K562 (cell line): ENCODE data around the gene SFXN3. TPM values are rescaled to one million over a fixed set of nuclear protein-coding genes. Genes with fewer than 3 reads are reported as not detected.

Experiments used
- BRD4 ChIP-seq: fragments of 200-600 bp; sonication (generic); IDR thresholded peaks from 2 replicates; pipeline ENCODE4 v1.6.1; 2017; ENCODE audit warnings: inconsistent platforms
- FOXP1 ChIP-seq: sonication (generic); formaldehyde crosslinking; IDR thresholded peaks from 2 replicates; pipeline ENCODE4 v1.8.0; 2022; ENCODE audit warnings: mild to moderate bottlenecking, missing genetic modification reagents
- MTA1 ChIP-seq: fragments of 450-650 bp; IDR thresholded peaks from 2 replicates; pipeline ENCODE4 v1.6.1; 2017; ENCODE audit warnings: borderline replicate concordance
- NFRKB ChIP-seq: fragments of 450-650 bp; IDR thresholded peaks from 2 replicates; pipeline ENCODE4 v1.6.1; 2016; ENCODE audit warnings: low read depth
- RAD21 ChIP-seq, 2 experiments: fragments of 250-450 bp in 1 of 2; fragments of 450-650 bp in 1 of 2; sonication (Bioruptor Pico) in 1 of 2; formaldehyde crosslinking in 1 of 2; IDR thresholded peaks in 1 of 2; conservative IDR thresholded peaks in 1 of 2; 2 replicates each; pipeline versions ENCODE4 v1.4.0 to v1.8.0; 2020 to 2022; ENCODE audit warnings: mild to moderate bottlenecking in 2 of 2, moderate library complexity in 1 of 2
- RFX5 ChIP-seq: IDR thresholded peaks from 2 replicates; pipeline ENCODE4 v1.6.1; 2011; ENCODE audit warnings: low read depth, mild to moderate bottlenecking, improper control_type of control experiment, low read length
- SAFB2 ChIP-seq: fragments of 200-400 bp; formaldehyde crosslinking; IDR thresholded peaks from 2 replicates; pipeline ENCODE4 v1.6.1; 2018; ENCODE audit warnings: borderline replicate concordance, low read length, low read depth, moderate library complexity; ENCODE audit not compliant: severe bottlenecking
- TEAD1 ChIP-seq, 2 experiments: fragments of 450-650 bp in 1 of 2; sonication (generic) in 1 of 2; formaldehyde crosslinking; IDR thresholded peaks; 2 replicates each; pipeline versions ENCODE4 v1.4.0 to v1.8.0; 2020 to 2022; ENCODE audit warnings: mild to moderate bottlenecking in 2 of 2, missing genetic modification reagents in 1 of 2
- TGIF2 ChIP-seq: sonication (generic); formaldehyde crosslinking; IDR thresholded peaks from 2 replicates; pipeline ENCODE4 v1.8.1; 2022; ENCODE audit warnings: mild to moderate bottlenecking, missing genetic modification reagents, moderate library complexity
- U2AF2 ChIP-seq: fragments of 200-400 bp; formaldehyde crosslinking; optimal IDR thresholded peaks from 2 replicates; pipeline ENCODE3; 2017; ENCODE audit warnings: low read depth, mild to moderate bottlenecking, low read length
- polyA plus RNA-seq, 8 experiments: library from polyadenylated mRNA; depleted of rRNA in 4 of 8; stranded (reverse) in 5 of 8; unstranded in 3 of 8; fragments of >200 nt; fragmentation: Nextera tagmentation in 2 of 8; fragmentation: Illumina TruSeq in 1 of 8; extraction: Ambion mirVana in 2 of 8; extraction: Trizol in 1 of 8; gene quantifications; 2 replicates each; pipeline versions ENCODE4 v1.2.1 to v1.2.3, GENCODE V29; 2011 to 2014; ENCODE audit warnings: inconsistent platforms in 1 of 8, missing spikeins in 1 of 8
- total RNA-seq, 7 experiments: library from RNA; depleted of rRNA in 6 of 7; stranded (reverse); fragments of >200 nt in 6 of 7; fragmentation: Illumina TruSeq in 2 of 7; extraction: Trizol in 2 of 7; gene quantifications; 2 replicates each; pipeline versions ENCODE4 v1.2.1 to v1.2.3, GENCODE V29; 2011 to 2021; ENCODE audit warnings: low replicate concordance in 1 of 7
- TF ChIP-seq, protein P1 (sequence below): sonication (generic); formaldehyde crosslinking; IDR thresholded peaks from 2 replicates; pipeline ENCODE4 v1.8.1; 2023; ENCODE audit warnings: mild to moderate bottlenecking, missing genetic modification reagents
- TF ChIP-seq, protein P2 (sequence below): IDR thresholded peaks from 2 replicates; pipeline ENCODE4 v1.6.1; 2011; ENCODE audit warnings: borderline replicate concordance, low read depth, mild to moderate bottlenecking, moderate library complexity, low read length; ENCODE audit not compliant: insufficient read depth, poor library complexity, severe bottlenecking
- TF ChIP-seq, protein P3 (sequence below): fragments of 250-450 bp; sonication (Bioruptor Pico); IDR thresholded peaks from 2 replicates; pipeline ENCODE4 v1.4.0; 2020; ENCODE audit warnings: mild to moderate bottlenecking, moderate library complexity
- TF ChIP-seq, protein P4 (sequence below): fragments of 450-650 bp; formaldehyde crosslinking; IDR thresholded peaks from 2 replicates; pipeline ENCODE4 v1.4.0; 2020; ENCODE audit warnings: mild to moderate bottlenecking, moderate library complexity
- TF ChIP-seq, protein P5 (sequence below), 2 experiments: IDR thresholded peaks; 2 replicates each; pipeline ENCODE4 v1.6.1; 2011; ENCODE audit warnings: borderline replicate concordance in 1 of 2, control low read depth in 1 of 2, low read depth in 1 of 2, low read length in 1 of 2, mild to moderate bottlenecking in 1 of 2, mixed read lengths in 1 of 2, moderate library complexity in 1 of 2; ENCODE audit not compliant: insufficient read depth in 1 of 2, insufficient read length in 1 of 2, poor library complexity in 1 of 2, severe bottlenecking in 1 of 2; ENCODE audit errors: extremely low read depth in 1 of 2

SFXN3 gene
- total and polyA plus RNA-seq, 9 of the 15 experiments (the other 6 are each of a cell fraction or from before 2014, with no cell fraction given), result 0.24 to 4.6 (median 0.86) TPM

DNA sequence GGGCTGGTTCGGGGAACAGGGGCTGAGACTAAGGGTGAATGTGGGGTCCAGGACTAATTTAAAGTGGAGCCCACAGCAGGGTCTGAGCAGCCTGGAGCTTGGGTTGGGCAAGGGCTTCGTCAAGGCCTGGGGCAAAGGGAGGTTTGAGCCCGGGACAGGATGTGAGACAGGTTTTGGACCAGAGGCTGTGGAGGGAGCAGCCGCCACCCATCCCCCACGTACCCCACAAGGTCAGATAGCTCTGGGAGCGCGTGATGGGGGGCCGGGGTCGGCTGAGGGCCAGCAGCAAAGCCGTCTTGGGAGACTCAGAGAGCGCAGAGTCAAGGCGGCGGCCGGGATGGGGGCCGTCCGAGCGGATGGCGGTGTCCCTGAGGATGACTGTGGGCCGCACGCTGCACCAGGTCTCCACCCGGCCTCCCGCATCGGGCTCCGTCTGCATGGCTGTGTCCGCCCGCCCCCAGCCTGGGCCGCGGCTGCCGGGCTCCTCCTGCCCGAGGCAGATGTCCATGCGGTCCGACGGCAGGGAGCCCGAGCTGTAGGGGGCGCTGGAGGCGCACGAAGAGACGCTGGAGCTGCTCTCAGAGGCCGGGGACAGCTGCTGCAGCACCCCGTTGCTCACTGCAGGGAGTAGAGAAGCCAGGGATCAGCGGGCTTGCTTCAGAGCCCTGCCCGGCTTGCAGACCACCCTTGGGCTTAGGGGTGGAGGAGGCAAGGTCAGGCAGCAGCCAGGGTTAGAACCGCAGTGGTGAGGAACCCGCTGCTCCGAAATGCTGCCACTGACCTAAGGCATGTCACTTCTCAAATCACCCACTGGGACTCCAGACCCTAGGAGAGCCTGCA, 12.2 kb upstream of the SFXN3 start (continued):
- TF ChIP-seq, protein P1, sequence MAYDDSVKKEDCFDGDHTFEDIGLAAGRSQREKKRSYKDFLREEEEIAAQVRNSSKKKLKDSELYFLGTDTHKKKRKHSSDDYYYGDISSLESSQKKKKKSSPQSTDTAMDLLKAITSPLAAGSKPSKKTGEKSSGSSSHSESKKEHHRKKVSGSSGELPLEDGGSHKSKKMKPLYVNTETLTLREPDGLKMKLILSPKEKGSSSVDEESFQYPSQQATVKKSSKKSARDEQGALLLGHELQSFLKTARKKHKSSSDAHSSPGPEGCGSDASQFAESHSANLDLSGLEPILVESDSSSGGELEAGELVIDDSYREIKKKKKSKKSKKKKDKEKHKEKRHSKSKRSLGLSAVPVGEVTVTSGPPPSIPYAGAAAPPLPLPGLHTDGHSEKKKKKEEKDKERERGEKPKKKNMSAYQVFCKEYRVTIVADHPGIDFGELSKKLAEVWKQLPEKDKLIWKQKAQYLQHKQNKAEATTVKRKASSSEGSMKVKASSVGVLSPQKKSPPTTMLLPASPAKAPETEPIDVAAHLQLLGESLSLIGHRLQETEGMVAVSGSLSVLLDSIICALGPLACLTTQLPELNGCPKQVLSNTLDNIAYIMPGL (CRISPR knock-in tag), result no peak
- TF ChIP-seq, protein P2, sequence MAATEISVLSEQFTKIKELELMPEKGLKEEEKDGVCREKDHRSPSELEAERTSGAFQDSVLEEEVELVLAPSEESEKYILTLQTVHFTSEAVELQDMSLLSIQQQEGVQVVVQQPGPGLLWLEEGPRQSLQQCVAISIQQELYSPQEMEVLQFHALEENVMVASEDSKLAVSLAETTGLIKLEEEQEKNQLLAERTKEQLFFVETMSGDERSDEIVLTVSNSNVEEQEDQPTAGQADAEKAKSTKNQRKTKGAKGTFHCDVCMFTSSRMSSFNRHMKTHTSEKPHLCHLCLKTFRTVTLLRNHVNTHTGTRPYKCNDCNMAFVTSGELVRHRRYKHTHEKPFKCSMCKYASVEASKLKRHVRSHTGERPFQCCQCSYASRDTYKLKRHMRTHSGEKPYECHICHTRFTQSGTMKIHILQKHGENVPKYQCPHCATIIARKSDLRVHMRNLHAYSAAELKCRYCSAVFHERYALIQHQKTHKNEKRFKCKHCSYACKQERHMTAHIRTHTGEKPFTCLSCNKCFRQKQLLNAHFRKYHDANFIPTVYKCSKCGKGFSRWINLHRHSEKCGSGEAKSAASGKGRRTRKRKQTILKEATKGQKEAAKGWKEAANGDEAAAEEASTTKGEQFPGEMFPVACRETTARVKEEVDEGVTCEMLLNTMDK, result no peak
- TF ChIP-seq TGIF2 (CRISPR knock-in tag) (no peak), NFRKB (no peak), U2AF2 (no peak), BRD4 (no peak), SAFB2 (no peak), RFX5 (no peak), MTA1 (no peak), RAD21 (CRISPR knock-in tag; conservative IDR thresholded peaks at IDR 0.05 in 1 of 2, IDR thresholded peaks at IDR 0.05 in 1 of 2) (peak; percentile 66 to 75), FOXP1 (peak; percentile 87), TEAD1 (CRISPR knock-in tag; IDR thresholded peaks at IDR 0.05) (no peak)
- TF ChIP-seq, protein P3, sequence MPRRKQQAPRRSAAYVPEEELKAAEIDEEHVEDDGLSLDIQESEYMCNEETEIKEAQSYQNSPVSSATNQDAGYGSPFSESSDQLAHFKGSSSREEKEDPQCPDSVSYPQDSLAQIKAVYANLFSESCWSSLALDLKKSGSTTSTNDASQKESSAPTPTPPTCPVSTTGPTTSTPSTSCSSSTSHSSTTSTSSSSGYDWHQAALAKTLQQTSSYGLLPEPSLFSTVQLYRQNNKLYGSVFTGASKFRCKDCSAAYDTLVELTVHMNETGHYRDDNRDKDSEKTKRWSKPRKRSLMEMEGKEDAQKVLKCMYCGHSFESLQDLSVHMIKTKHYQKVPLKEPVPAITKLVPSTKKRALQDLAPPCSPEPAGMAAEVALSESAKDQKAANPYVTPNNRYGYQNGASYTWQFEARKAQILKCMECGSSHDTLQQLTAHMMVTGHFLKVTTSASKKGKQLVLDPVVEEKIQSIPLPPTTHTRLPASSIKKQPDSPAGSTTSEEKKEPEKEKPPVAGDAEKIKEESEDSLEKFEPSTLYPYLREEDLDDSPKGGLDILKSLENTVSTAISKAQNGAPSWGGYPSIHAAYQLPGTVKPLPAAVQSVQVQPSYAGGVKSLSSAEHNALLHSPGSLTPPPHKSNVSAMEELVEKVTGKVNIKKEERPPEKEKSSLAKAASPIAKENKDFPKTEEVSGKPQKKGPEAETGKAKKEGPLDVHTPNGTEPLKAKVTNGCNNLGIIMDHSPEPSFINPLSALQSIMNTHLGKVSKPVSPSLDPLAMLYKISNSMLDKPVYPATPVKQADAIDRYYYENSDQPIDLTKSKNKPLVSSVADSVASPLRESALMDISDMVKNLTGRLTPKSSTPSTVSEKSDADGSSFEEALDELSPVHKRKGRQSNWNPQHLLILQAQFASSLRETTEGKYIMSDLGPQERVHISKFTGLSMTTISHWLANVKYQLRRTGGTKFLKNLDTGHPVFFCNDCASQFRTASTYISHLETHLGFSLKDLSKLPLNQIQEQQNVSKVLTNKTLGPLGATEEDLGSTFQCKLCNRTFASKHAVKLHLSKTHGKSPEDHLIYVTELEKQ (CRISPR knock-in tag), result no peak
- TF ChIP-seq, protein P4, sequence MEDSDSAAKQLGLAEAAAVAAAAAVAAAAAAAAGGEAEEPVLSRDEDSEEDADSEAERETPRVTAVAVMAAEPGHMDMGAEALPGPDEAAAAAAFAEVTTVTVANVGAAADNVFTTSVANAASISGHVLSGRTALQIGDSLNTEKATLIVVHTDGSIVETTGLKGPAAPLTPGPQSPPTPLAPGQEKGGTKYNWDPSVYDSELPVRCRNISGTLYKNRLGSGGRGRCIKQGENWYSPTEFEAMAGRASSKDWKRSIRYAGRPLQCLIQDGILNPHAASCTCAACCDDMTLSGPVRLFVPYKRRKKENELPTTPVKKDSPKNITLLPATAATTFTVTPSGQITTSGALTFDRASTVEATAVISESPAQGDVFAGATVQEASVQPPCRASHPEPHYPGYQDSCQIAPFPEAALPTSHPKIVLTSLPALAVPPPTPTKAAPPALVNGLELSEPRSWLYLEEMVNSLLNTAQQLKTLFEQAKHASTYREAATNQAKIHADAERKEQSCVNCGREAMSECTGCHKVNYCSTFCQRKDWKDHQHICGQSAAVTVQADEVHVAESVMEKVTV, result peak; percentile 20; the same call in 1 of the 2 replicates
- TF ChIP-seq, protein P5, sequence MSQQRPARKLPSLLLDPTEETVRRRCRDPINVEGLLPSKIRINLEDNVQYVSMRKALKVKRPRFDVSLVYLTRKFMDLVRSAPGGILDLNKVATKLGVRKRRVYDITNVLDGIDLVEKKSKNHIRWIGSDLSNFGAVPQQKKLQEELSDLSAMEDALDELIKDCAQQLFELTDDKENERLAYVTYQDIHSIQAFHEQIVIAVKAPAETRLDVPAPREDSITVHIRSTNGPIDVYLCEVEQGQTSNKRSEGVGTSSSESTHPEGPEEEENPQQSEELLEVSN (IDR thresholded peaks at IDR 0.05; ENCODE audit: borderline replicate concordance in 1 of 2, extremely low read depth in 1 of 2, insufficient read depth in 1 of 2, insufficient read length in 1 of 2, low read depth in 1 of 2, low read length in 1 of 2, poor library complexity in 1 of 2, severe bottlenecking in 1 of 2), result peak in 1 of 2 experiments; percentile 73
